GM19467 (cell line): Measurements from ENCODE around the gene U2SURP.

ENCODE experiments used
- ATAC-seq: cut with Tn5 transposase; IDR thresholded peaks from one replicate; pipeline ENCODE4 v1.9.1; 2021; ENCODE audit warnings: mild to moderate bottlenecking, moderate library complexity; ENCODE audit not compliant: unreplicated experiment

Gene U2SURP

DNA sequence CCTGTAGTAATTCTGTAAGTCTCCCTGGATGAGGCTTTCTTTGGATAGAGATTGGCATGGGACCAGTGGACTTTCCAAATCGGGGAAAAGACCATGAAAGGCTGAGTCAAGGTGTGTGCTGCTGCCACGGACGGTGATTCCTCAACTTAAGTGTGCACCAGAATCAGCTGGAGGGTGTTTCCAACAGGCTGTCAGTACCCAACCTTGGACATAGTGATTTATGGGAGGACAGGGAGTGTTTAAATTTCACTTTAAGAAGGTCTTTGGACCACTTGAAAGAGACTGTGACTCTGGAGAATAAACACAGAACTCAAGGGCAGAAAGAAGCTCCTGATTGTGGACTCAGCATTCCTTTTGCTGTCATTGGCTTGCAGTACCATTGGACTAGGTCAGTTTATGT is 97.8 kb downstream of the U2SURP start:
- no peak for ATAC-seq

DNA sequence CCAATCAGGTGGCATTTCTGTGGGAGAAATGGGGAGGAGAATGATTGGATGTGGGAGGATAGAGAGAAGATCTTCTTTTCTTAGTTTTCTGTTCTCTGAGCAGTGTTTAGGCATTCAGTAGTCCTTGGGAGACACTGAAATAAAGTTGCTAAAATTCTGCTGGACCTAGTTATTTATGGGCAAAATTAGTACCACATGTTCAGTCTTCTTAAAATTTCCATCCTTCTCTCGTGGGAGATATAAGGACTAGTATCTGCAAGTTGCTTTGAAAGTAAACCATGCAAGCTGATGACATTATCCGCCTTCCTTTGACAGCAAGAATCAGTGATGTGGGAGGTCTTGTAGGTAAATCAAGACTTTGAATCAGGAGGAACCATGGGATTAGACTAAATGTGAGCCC is 98.3 kb downstream of the U2SURP start:
- no peak for ATAC-seq

DNA sequence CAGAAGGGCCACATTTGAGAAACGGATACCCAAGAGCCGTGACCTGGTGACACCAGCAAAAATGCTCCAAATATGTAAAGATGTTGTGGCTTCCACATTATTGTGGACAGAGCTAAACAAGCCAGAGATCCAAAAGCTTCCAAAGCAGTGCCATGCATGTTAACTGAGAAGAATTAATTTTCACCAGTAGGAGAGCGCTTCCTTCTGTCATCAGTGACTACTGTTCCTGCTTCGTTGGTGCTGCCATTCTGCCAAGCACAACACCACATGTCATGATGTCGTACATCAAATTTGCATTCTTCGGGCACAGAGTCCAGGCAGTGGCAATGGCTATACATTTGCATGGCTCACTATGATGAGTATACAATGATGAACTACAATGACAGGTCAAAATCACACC is 99.1 kb downstream of the U2SURP start:
- ATAC-seq: no peak

GRCh38 chr3:143101792-143102381 is 100.5 kb downstream of the U2SURP start:
- ATAC-seq: no peak

DNA sequence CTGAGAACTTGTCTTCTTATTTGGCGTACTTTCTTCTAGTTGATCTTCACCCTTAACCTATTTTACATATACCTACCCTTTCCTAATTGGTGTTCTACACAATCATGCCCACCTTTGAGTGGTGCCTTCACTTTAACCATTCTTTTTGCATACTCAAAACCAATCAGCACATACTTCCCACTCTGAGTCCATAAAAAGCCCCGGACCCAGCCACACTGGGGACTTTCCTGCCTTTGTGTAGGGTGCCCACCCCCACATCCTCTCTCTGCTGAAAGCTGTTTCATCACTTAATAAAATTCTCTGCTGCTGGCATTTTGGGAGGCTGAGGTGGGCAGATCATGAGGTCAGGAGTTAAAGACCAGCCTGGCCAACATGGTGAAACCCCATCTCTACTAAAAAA is 102.3 kb downstream of the U2SURP start:
- ATAC-seq: no peak

GRCh38 chr3:143105170-143105569 is 103.8 kb downstream of the U2SURP start:
- no peak for ATAC-seq

GRCh38 chr3:143109861-143110260 is 108.5 kb downstream of the U2SURP start:
- ATAC-seq: no peak
